IPS-20b (cell line): Measurements from ENCODE around the gene ZNF518A.

Source experiments
- H3K27ac ChIP-seq: one replicate; pipeline ENCODE4 v1.5.1; 2013; ENCODE audit warnings: low read length
- H3K27me3 ChIP-seq: 2 replicates; pipeline ENCODE4 v1.6.1; 2013; ENCODE audit warnings: mild to moderate bottlenecking, low read length, inconsistent platforms; ENCODE audit not compliant: insufficient read depth
- H3K36me3 ChIP-seq: 2 replicates; pipeline ENCODE4 v1.6.1; 2013; ENCODE audit warnings: low read depth, mild to moderate bottlenecking, inconsistent platforms, low read length, moderate library complexity; ENCODE audit not compliant: insufficient read depth
- H3K4me1 ChIP-seq: 2 replicates; pipeline ENCODE4 v1.6.1; 2013; ENCODE audit warnings: mild to moderate bottlenecking, control low read depth, inconsistent platforms, low read length, moderate library complexity; ENCODE audit not compliant: insufficient read depth
- H3K4me3 ChIP-seq: 2 replicates; pipeline ENCODE4 v1.5.1; 2013; ENCODE audit warnings: mild to moderate bottlenecking, low read length, inconsistent platforms
- H3K9ac ChIP-seq: 2 replicates; pipeline ENCODE4 v1.6.1; 2013; ENCODE audit warnings: low read depth, mild to moderate bottlenecking, inconsistent platforms, low read length, moderate library complexity
- H3K9me3 ChIP-seq: 2 replicates; pipeline ENCODE4 v1.6.1; 2013; ENCODE audit warnings: mild to moderate bottlenecking, low read depth, low read length, inconsistent platforms; ENCODE audit not compliant: insufficient read depth

Gene ZNF518A

GRCh38 chr10:96107623-96108038, 22.5 kb upstream of the ZNF518A start:
- Histone ChIP-seq H3K4me3 (no peak overlapping the region), H3K27ac (no peak overlapping the region), H3K27me3 (no peaks in the 10 kb centered on the region)

GRCh38 chr10:96112531-96112930, 17.6 kb upstream of the ZNF518A start:
- no peaks in the 10 kb centered on the region for H3K36me3 ChIP-seq
- no peak overlapping the region for H3K27ac ChIP-seq
- H3K4me1 ChIP-seq = no peaks in the 10 kb centered on the region; the same call in 1 of the 2 replicates
- H3K9ac ChIP-seq = no peak overlapping the region
- no peaks in the 10 kb centered on the region for H3K9me3 ChIP-seq
- H3K4me3 ChIP-seq = no peak overlapping the region
- no peaks in the 10 kb centered on the region for H3K27me3 ChIP-seq

More at GRCh38 chr10:96107623-96108038, 22.5 kb upstream of the ZNF518A start:
- Histone ChIP-seq H3K9ac (no peak overlapping the region), H3K4me1 (no peaks in the 10 kb centered on the region; the same call in 1 of the 2 replicates), H3K9me3 (no peaks in the 10 kb centered on the region), H3K36me3 (no peaks in the 10 kb centered on the region)

- H3K9ac ChIP-seq = no peak overlapping the region
- no peaks in the 10 kb centered on the region for H3K36me3 ChIP-seq
- no peaks in the 10 kb centered on the region for H3K9me3 ChIP-seq
- H3K27ac ChIP-seq = no peak overlapping the region
- H3K27me3 ChIP-seq = no peaks in the 10 kb centered on the region
- H3K4me1 ChIP-seq = no peaks in the 10 kb centered on the region; the same call in 1 of the 2 replicates
- no peak overlapping the region for H3K4me3 ChIP-seq
These were observed 11.3 kb upstream of the ZNF518A start for GRCh38 chr10:96118604-96119450.

- no peaks in the 10 kb centered on the region for H3K36me3 ChIP-seq
- no peak overlapping the region for H3K4me3 ChIP-seq
- H3K4me1 ChIP-seq = peaks cover 13% of the 10 kb centered on the region; the same call in 1 of the 2 replicates
- H3K27me3 ChIP-seq = peaks cover 1% of the 10 kb centered on the region; the same call in 1 of the 2 replicates
- no peak overlapping the region for H3K9ac ChIP-seq
- H3K9me3 ChIP-seq = no peaks in the 10 kb centered on the region
- H3K27ac ChIP-seq = no peak overlapping the region
These were observed 7.3 kb upstream of the ZNF518A start for GRCh38 chr10:96122824-96123223.

- Histone ChIP-seq H3K27ac (peak overlapping the region; percentile 96), H3K27me3 (peaks cover 6% of the 10 kb centered on the region; the same call in 1 of the 2 replicates)
These were observed 5.6 kb upstream of the ZNF518A start for GRCh38 chr10:96124230-96125141.

GRCh38 chr10:96125142-96125515, 5.0 kb upstream of the ZNF518A start:
- no peak overlapping the region for H3K27ac ChIP-seq
- peaks cover 6% of the 10 kb centered on the region; the same call in 1 of the 2 replicates for H3K27me3 ChIP-seq
- H3K36me3 ChIP-seq = no peaks in the 10 kb centered on the region

More at GRCh38 chr10:96124230-96125141, 5.6 kb upstream of the ZNF518A start:
- H3K36me3 ChIP-seq = no peaks in the 10 kb centered on the region
- H3K4me1 ChIP-seq = peaks cover 18% of the 10 kb centered on the region; the same call in 1 of the 2 replicates
- no peaks in the 10 kb centered on the region for H3K9me3 ChIP-seq
- peak overlapping the region; percentile 72 for H3K4me3 ChIP-seq
- H3K9ac ChIP-seq = peak overlapping the region; percentile 78; the same call in 1 of the 2 replicates

GRCh38 chr10:96130326-96130995, 364 bp downstream of the ZNF518A start:
- H3K36me3 ChIP-seq = peaks cover 31% of the 10 kb centered on the region
- H3K27me3 ChIP-seq = peaks cover 6% of the 10 kb centered on the region; the same call in 1 of the 2 replicates
- no peaks in the 10 kb centered on the region for H3K9me3 ChIP-seq
- H3K4me3 ChIP-seq = peak overlapping the region; percentile 95
- peak overlapping the region; percentile 100 for H3K27ac ChIP-seq
- peak overlapping the region; percentile 100 for H3K9ac ChIP-seq
- peaks cover 18% of the 10 kb centered on the region for H3K4me1 ChIP-seq

More at GRCh38 chr10:96125142-96125515, 5.0 kb upstream of the ZNF518A start:
- H3K9ac ChIP-seq = no peak overlapping the region; the same call in 1 of the 2 replicates
- H3K9me3 ChIP-seq = no peaks in the 10 kb centered on the region
- H3K4me3 ChIP-seq = no peak overlapping the region; the same call in 1 of the 2 replicates
- peaks cover 18% of the 10 kb centered on the region; the same call in 1 of the 2 replicates for H3K4me1 ChIP-seq

GRCh38 chr10:96131621-96132020, 1.5 kb downstream of the ZNF518A start:
- Histone ChIP-seq H3K4me1 (peaks cover 18% of the 10 kb centered on the region), H3K27ac (no peak overlapping the region), H3K36me3 (peaks cover 38% of the 10 kb centered on the region), H3K4me3 (peak overlapping the region; percentile 95), H3K9ac (peak overlapping the region; percentile 100), H3K9me3 (no peaks in the 10 kb centered on the region), H3K27me3 (peaks cover 6% of the 10 kb centered on the region; the same call in 1 of the 2 replicates)

- peaks cover 1% of the 10 kb centered on the region; the same call in 1 of the 2 replicates for H3K27me3 ChIP-seq
- peaks cover 54% of the 10 kb centered on the region for H3K36me3 ChIP-seq
- no peak overlapping the region for H3K9ac ChIP-seq
- no peaks in the 10 kb centered on the region for H3K9me3 ChIP-seq
- peaks cover 18% of the 10 kb centered on the region for H3K4me1 ChIP-seq
- H3K4me3 ChIP-seq = no peak overlapping the region
- no peak overlapping the region for H3K27ac ChIP-seq
These were observed 3.0 kb downstream of the ZNF518A start for GRCh38 chr10:96133135-96133534.

- Histone ChIP-seq H3K36me3 (peaks cover 81% of the 10 kb centered on the region), H3K4me3 (no peak overlapping the region), H3K9ac (no peak overlapping the region), H3K4me1 (peaks cover 4% of the 10 kb centered on the region), H3K27ac (no peak overlapping the region), H3K27me3 (no peaks in the 10 kb centered on the region), H3K9me3 (no peaks in the 10 kb centered on the region)
These were observed 6.7 kb downstream of the ZNF518A start for GRCh38 chr10:96136810-96137209.

GRCh38 chr10:96137567-96137966, 7.5 kb downstream of the ZNF518A start:
- Histone ChIP-seq H3K4me3 (no peak overlapping the region), H3K9ac (no peak overlapping the region), H3K36me3 (peaks cover 81% of the 10 kb centered on the region), H3K27ac (no peak overlapping the region), H3K9me3 (no peaks in the 10 kb centered on the region), H3K4me1 (no peaks in the 10 kb centered on the region), H3K27me3 (no peaks in the 10 kb centered on the region)
